Measurements from ENCODE around the gene METAP2. TPM values are rescaled to one million over a fixed set of nuclear protein-coding genes. Genes with fewer than 3 reads are reported as not detected.

The METAP2 gene
- 124 to 157 TPM (median 127 TPM) in 5 replicates for total RNA-seq (2022; extraction: Qiagen RNA extraction; ENCODE audit: low read depth)

DNA sequence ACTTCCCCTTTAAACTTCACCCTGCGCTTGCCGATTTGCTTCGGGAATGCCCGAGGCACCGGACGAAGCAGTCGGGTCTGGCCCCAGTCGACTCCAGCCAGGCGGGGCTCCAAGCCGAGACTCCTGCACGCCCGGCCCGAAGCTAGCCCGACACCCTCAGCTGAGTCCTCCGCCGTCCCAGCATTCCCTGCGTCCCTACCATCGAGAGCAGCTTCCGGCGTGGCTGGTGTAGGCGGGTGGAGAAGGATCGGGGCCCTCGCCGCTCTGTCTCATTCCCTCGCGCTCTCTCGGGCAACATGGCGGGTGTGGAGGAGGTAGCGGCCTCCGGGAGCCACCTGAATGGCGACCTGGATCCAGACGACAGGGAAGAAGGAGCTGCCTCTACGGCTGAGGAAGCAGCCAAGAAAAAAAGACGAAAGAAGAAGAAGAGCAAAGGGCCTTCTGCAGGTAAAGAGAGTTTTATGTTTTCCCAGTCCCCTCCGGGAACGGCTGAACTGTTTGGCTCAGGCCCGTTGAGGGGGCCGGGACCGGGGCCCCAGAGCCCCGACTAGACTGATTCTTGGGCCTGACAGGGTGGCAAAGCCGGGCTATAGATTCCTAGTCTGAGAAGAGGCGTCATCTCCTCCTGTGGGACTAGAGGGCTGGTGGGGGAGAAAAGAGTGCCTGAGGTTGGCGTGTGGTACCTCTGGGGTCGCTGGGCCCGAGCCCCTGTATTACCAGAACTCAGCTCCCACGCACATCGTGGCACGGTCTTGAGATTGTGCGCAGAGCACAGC, at the start of gene METAP2:
Gene METAP2, plus strand, starts transcription at position 269 of the 776 bp plus-strand sequence. Its CDS starts 28 bp downstream, at position 297.

DNA sequence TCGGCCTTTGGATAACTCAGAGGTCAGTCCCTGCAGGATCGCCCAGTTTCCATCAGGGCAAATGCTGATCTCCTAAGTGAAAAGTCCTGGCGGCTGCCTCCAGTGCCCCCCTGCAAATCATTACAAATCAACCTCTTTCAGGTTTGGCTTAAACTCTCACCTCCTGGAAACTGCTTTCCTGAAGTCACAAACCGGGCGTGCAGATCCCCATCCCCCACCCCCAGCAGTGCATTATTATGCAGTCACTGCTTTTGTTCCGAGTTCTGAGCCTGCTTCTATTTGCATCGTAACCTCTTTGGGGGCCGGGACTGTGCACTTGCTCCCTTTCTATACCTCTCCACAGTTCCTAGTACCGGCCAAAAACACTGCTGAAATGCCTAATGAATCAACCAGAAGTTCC, 77.4 kb downstream of the METAP2 start, which contains the start of gene USP44:
Gene USP44, minus strand, starts transcription at position 172 of the 400 bp plus-strand sequence. CDS start 17,220 bp downstream, outside the sequence.

Other genes with a start within 250 kb of the METAP2 start
- 0.07 to 0.25 TPM (median 0.21 TPM) in 5 replicates for gene USP44, start 77.3 kb downstream of the METAP2 start, total RNA-seq (2022; extraction: Qiagen RNA extraction; ENCODE audit: low read depth)